IPS-15b (cell line): ENCODE measurements around the gene PKD2L2.

ENCODE experiments used
- H3K27me3 ChIP-seq: one replicate; pipeline ENCODE4 v1.6.1; 2013; ENCODE audit warnings: low read length; ENCODE audit not compliant: control insufficient read depth, insufficient read depth
- H3K36me3 ChIP-seq: one replicate; pipeline ENCODE4 v1.6.1; 2013; ENCODE audit warnings: low read length; ENCODE audit not compliant: control insufficient read depth, insufficient read depth
- H3K4me1 ChIP-seq: one replicate; pipeline ENCODE4 v1.6.1; 2013; ENCODE audit warnings: mild to moderate bottlenecking, low read length; ENCODE audit not compliant: control insufficient read depth, insufficient read depth
- H3K4me3 ChIP-seq: one replicate; pipeline ENCODE4 v1.5.1; 2013; ENCODE audit warnings: low read depth, low read length
- H3K9ac ChIP-seq: one replicate; pipeline ENCODE4 v1.6.1; 2013; ENCODE audit warnings: low read depth, mild to moderate bottlenecking, low read length
- H3K9me3 ChIP-seq: one replicate; pipeline ENCODE4 v1.6.1; 2013; ENCODE audit warnings: mild to moderate bottlenecking, low read length; ENCODE audit not compliant: control insufficient read depth, insufficient read depth

PKD2L2 gene

DNA sequence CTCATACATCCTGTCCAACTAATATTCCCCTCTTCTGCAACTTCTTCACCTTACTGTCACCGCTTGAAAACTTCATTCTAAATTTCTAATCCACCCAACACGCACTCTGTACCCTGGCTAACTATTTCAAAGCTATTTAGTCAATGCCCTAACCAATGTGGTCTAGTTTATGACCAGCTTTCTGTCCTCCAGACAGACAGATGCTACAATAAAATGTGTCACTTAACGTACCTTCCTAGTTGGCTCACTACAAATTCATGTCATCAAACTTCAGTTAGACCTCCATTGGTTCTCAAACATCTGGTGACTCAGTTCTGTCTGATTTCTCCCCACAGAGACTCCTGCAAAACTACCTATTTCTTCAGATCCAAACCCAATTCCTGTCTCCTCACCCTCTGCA is 86.0 kb downstream of the PKD2L2 start:
- no peaks in the 10 kb centered on the region for H3K36me3 ChIP-seq
- no peaks in the 10 kb centered on the region for H3K9me3 ChIP-seq
- no peak overlapping the region for H3K4me3 ChIP-seq
- H3K27me3 ChIP-seq = no peaks in the 10 kb centered on the region
- no peaks in the 10 kb centered on the region for H3K4me1 ChIP-seq
- no peak overlapping the region for H3K9ac ChIP-seq

DNA sequence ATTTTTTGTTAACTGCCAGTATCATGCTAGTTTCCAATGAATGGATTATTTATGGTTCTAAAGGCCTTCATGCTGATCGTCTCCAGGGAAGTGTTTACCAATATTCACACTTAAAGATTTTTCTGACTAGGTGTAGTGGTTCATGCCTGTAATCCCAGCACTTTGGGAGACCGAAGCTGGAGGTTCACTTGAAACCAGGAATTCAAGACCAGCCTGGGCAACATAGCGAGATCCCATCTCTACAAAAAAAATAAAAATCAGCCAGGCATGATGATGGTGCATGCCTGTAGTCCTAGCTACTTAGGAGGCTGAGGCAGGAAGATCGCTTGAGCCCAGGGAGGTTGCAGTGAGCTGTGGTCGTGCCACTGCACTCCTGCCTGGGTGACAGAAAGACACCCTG is 100.2 kb downstream of the PKD2L2 start:
- Histone ChIP-seq H3K9ac (no peak overlapping the region), H3K4me3 (no peak overlapping the region), H3K9me3 (no peaks in the 10 kb centered on the region), H3K4me1 (no peaks in the 10 kb centered on the region), H3K36me3 (no peaks in the 10 kb centered on the region), H3K27me3 (no peaks in the 10 kb centered on the region)
